ENCODE results near the gene VN1R4. TPM values are rescaled to one million over a fixed set of nuclear protein-coding genes. Genes with fewer than 3 reads are reported as not detected.
A peak's percentile ranks its signal among the peaks of the same experiment; 100 is the strongest.

Gene VN1R4
- total and polyA plus RNA-seq, 2 donors (not counting 3 experiments of a cell fraction or from before 2014, with no cell fraction given) = not detected

DNA sequence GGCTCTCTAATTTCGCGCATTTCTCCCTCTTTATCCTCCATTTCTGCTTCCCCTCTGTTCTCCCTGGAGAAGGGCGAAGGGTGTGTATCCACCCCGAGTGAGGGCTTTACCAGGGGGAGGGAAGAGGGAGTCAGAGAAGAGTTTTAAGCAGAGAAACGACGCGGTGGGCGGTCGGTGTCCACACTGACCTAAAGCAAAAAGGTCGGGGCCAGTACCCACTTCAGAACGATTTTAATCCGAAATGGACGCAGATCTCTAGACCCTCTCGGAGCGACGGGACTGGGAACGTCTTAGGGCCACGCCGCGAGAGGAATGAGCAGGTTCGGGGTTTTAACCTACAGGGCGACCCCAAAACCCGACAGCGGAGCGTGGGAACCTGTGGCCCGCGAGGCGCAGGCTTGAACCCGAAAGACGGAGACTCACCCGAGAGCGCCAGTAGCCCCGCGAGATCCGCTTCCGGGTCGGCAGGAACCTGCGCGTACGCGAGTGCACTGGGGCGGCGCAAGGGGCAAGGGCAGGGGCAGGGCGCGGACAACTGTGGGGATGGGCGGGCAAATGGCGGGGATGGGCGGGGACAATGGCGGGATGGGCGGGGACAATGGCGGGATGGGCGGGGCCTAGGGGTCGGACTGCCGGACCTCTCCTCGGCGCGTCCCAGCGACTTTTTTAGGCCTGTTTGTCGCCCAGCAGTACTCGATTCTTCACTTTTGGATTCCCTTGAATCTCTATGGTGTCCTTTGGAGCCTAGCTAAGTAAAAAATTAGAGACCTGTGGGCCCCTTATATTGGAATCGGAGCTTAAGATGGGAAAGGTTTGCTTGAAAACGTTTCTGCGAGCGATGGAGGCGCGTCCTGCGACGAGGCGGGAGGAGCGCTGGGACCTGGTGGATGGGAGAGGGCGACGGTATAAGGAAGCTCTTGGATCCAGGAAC lies 12.8 kb downstream of the VN1R4 start, which contains the start of gene ZNF677:
Gene ZNF677 (minus strand): TSS at position 463 of the 931 bp plus-strand sequence. CDS start 3,323 bp downstream, outside the sequence.
- Histone ChIP-seq H4K20me1 (replicated peaks; ENCODE audit: control insufficient read depth, extremely low read depth, insufficient read depth, low read length) (no peaks in the 10 kb centered on the region), H2AFZ (ENCODE audit: low read depth, low read length) (peak within 1 kb of the TSS; percentile 97), H3K9me1 (replicated peaks; ENCODE audit: control insufficient read depth, extremely low read depth, insufficient read depth, low read length) (no peaks in the 10 kb centered on the region), H3K79me2 (ENCODE audit: control insufficient read depth, insufficient read depth, low read length) (no peaks in the 10 kb centered on the region), H3K36me3 (ENCODE audit: control insufficient read depth in 2 of 2, extremely low read depth in 1 of 2, insufficient read depth in 2 of 2, low read length in 2 of 2) (peaks cover 2 to 5% of the 10 kb centered on the region in 2 experiments), H3K9me3 (replicated peaks; ENCODE audit: control insufficient read depth, insufficient read depth, low read length) (no peaks in the 10 kb centered on the region), H3K4me2 (ENCODE audit: insufficient read depth, low read length) (peak within 1 kb of the TSS; percentile 97), H3K4me3 (replicated peaks in 1 of 3; ENCODE audit: insufficient read depth in 1 of 3, low read depth in 1 of 3, low read length in 3 of 3) (peak within 1 kb of the TSS; percentile 79 to 98 (median 90)), H3K27me3 (ENCODE audit: control insufficient read depth in 2 of 2, insufficient read depth in 2 of 2, low read length in 2 of 2) (no peaks in the 10 kb centered on the region), H3K4me1 (ENCODE audit: control insufficient read depth, extremely low read depth, insufficient read depth, low read length) (peaks cover 7% of the 10 kb centered on the region), H3K27ac (ENCODE audit: insufficient read depth, low read depth, low read length) (peak within 1 kb of the TSS; percentile 42), H3K9ac (replicated peaks; ENCODE audit: extremely low read depth, insufficient read depth, low read length) (peak within 1 kb of the TSS; percentile 67)
- ChIA-PET CTCF (interaction anchor here (1.1 kb wide), 2 partner anchors 59 to 178 kb away, joined by 4 read pairs; no protein-coding TSS in a partner anchor), POLR2A (no interaction called here)
- dilution Hi-C loops (cut with MboI; ENCODE audit: extremely low pct_ligation_motif_present, low sequenced_read_pairs) = no loop called here
- TF ChIP-seq, protein P1, sequence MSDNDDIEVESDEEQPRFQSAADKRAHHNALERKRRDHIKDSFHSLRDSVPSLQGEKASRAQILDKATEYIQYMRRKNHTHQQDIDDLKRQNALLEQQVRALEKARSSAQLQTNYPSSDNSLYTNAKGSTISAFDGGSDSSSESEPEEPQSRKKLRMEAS (IDR thresholded peaks at IDR 0.05; ENCODE audit: insufficient read depth, insufficient read length) = no peak
- TF ChIP-seq POLR2AphosphoS5 (IDR thresholded peaks at IDR 0.05; ENCODE audit: insufficient read depth, low read depth, low read length) = peak; percentile 61
- peak; percentile 73 for TF ChIP-seq POLR2A (IDR thresholded peaks at IDR 0.05; ENCODE audit: low read depth, low read length)
- intact Hi-C loops (cut with micrococcal nuclease) = loop anchor here (1.0 to 10.0 kb wide), 4 partner anchors 57 to 151 kb away; partner anchors contain the start of genes ZNF160, ZNF525 and ZNF845
- BruUV-seq (replicated peaks) = TSS peak; percentile 84
- peak; percentile 83 for FAIRE-seq
- peak; percentile 82 for DNase-seq (ENCODE audit: low read depth, low spot score)

DNA sequence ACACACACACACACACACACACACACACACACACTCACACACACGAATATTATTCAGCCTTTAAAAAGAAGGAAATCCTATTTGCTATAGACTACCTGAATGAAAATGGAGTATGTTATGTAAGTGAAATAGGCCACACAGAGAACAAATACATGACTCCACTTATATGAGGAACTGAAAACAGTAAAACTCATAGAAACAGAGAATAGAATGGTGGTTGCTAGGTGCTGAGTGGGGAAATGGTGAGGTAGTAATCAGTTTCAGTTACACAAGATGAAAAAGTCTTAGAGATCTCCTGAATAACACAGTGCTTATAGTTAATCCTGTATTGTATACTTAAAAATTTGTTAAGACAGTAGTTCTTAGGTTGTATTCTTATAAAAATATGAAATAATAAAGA lies 21.0 kb downstream of the VN1R4 start:
- DNase-seq (ENCODE audit: low read depth, low spot score) (no peak), FAIRE-seq (no peak)
- no TSS peak for BruUV-seq (replicated peaks)
- Histone ChIP-seq H3K9me3 (replicated peaks; ENCODE audit: control insufficient read depth, insufficient read depth, low read length) (peaks cover 4% of the 10 kb centered on the region), H3K27ac (ENCODE audit: insufficient read depth, low read depth, low read length) (no peak overlapping the region), H3K36me3 (ENCODE audit: control insufficient read depth in 2 of 2, extremely low read depth in 1 of 2, insufficient read depth in 2 of 2, low read length in 2 of 2) (peaks cover 0 to 5% of the 10 kb centered on the region in 2 experiments), H3K27me3 (ENCODE audit: control insufficient read depth in 2 of 2, insufficient read depth in 2 of 2, low read length in 2 of 2) (no peaks in the 10 kb centered on the region), H4K20me1 (replicated peaks; ENCODE audit: control insufficient read depth, extremely low read depth, insufficient read depth, low read length) (no peaks in the 10 kb centered on the region), H2AFZ (ENCODE audit: low read depth, low read length) (no peak overlapping the region), H3K79me2 (ENCODE audit: control insufficient read depth, insufficient read depth, low read length) (no peaks in the 10 kb centered on the region), H3K4me3 (replicated peaks in 1 of 3; ENCODE audit: insufficient read depth in 1 of 3, low read depth in 1 of 3, low read length in 3 of 3) (no peak overlapping the region), H3K9me1 (replicated peaks; ENCODE audit: control insufficient read depth, extremely low read depth, insufficient read depth, low read length) (no peaks in the 10 kb centered on the region), H3K4me2 (ENCODE audit: insufficient read depth, low read length) (no peak overlapping the region), H3K9ac (replicated peaks; ENCODE audit: extremely low read depth, insufficient read depth, low read length) (no peak overlapping the region), H3K4me1 (ENCODE audit: control insufficient read depth, extremely low read depth, insufficient read depth, low read length) (no peaks in the 10 kb centered on the region)
- intact Hi-C loops (cut with micrococcal nuclease) (no loop called here), dilution Hi-C loops (cut with MboI; ENCODE audit: extremely low pct_ligation_motif_present, low sequenced_read_pairs) (no loop called here)
- TF ChIP-seq POLR2AphosphoS5 (IDR thresholded peaks at IDR 0.05; ENCODE audit: insufficient read depth, low read depth, low read length) (no peak), JUN (IDR thresholded peaks at IDR 0.05; ENCODE audit: borderline replicate concordance, insufficient read depth, insufficient read length, low read depth) (no peak), EZH2 (IDR thresholded peaks at IDR 0.05; ENCODE audit: borderline replicate concordance, low read depth, low read length, severe bottlenecking) (no peak), POLR2A (IDR thresholded peaks at IDR 0.05; ENCODE audit: low read depth, low read length) (no peak), FOS (IDR thresholded peaks at IDR 0.05; ENCODE audit: borderline replicate concordance, insufficient read depth, low read length) (no peak), GATA2 (IDR thresholded peaks at IDR 0.05; ENCODE audit: insufficient read depth, insufficient read length, low read depth, low read length) (no peak), MYC (IDR thresholded peaks at IDR 0.05; ENCODE audit: low read depth, low read length) (no peak)
- TF ChIP-seq, protein P1 (IDR thresholded peaks at IDR 0.05; ENCODE audit: insufficient read depth, insufficient read length) = no peak
- TF ChIP-seq, protein P2, sequence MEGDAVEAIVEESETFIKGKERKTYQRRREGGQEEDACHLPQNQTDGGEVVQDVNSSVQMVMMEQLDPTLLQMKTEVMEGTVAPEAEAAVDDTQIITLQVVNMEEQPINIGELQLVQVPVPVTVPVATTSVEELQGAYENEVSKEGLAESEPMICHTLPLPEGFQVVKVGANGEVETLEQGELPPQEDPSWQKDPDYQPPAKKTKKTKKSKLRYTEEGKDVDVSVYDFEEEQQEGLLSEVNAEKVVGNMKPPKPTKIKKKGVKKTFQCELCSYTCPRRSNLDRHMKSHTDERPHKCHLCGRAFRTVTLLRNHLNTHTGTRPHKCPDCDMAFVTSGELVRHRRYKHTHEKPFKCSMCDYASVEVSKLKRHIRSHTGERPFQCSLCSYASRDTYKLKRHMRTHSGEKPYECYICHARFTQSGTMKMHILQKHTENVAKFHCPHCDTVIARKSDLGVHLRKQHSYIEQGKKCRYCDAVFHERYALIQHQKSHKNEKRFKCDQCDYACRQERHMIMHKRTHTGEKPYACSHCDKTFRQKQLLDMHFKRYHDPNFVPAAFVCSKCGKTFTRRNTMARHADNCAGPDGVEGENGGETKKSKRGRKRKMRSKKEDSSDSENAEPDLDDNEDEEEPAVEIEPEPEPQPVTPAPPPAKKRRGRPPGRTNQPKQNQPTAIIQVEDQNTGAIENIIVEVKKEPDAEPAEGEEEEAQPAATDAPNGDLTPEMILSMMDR (IDR thresholded peaks at IDR 0.05; ENCODE audit: extremely low read depth in 1 of 2, insufficient read depth in 1 of 2, low read depth in 1 of 2, low read length in 2 of 2) = no peak
- POLR2A ChIA-PET = no interaction called here
- CTCF ChIA-PET = no interaction called here
